NCI-H526 (cell line): ENCODE results near the gene RUNX3.
A peak's percentile ranks its signal among the peaks of the same experiment; 100 is the strongest.

Experiments
- DNase-seq, 2 experiments: peaks; one replicate each; lab custom pipeline; 2025; lab: John Stamatoyannopoulos, UW

Gene RUNX3

DNA sequence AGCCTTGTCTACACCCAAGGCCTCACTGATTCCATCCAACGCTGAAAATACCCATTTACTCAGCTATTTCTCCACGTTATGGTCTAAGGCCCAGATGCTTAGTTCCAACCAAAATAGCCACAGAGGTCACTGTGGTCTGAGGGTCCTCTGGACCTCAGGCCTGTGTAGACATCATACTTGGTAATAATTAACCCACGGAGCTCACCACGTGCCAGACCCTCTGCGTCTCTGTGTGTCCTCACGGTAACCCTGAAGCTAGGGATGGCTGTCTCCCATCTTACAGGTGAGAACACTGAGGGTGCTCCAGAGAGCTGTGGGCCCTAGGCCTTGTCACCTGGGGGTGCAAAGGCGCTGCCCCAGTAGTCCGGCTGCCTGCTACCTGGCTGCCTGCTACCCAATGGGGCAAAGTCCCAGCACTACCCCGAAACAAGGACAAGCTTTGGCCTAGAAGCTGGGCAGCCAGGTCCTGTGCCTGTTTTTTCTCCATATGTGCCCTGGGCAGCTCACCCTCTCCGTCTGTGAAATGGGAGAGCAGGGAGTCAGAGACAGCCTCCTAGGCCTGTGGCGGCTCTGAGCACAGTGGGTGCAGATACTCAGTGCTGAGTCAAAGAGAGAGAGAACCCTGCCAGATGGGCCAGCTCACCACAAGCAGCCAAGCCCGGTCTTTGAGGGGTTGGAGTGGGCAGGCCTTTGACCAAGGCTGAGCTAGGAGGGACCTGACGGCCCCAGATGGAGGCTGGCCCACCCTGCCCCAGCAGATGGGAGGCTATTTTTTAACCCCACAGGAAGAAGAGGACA is 17.0 kb upstream of the RUNX3 start:
- DNase-seq, result no peak

DNA sequence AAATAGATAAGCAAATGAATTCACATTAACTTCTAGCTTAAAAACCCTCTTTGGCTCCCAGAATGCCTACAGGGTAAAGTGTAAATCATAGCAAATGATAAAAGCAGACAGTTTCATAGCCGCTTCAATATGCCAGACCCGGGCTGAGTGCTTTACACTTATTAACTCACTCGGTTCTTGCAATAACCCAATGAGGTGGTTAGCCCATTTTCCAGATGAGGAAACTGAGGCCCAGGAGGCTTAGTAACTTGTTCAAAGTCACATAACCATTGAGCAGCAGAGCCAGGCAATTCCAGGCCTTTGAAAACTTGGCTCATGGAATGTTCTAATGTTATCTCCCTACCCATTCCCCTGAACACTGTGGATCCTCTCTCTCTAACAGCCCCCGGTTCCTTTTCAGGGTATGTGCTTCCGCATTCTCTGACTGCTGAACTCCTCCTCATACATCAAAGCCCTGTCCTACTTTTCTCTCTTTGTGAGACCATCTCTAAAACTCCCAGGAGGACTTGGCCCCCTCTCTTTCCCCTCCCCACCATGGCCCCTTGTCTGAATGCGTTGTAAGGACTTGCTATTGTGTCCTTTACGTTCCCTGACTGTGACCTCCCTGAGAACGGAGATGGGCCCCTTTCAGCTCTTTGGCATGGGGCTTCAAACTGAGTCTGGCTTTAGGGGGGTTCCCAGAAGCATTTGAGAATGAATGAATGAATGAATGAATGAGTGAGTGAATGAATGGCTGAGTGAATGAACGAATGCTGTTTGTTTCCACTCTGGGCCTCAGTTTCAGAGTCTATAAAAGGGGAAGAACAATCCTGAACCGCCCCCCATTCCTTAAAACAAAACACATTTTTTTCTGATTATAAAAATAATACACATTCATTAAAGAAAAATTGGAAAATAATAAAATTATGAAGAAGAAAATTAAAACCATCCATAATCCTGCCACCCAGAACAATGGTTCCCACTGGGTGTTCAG is 15.6 kb upstream of the RUNX3 start:
- no peak for DNase-seq

DNA sequence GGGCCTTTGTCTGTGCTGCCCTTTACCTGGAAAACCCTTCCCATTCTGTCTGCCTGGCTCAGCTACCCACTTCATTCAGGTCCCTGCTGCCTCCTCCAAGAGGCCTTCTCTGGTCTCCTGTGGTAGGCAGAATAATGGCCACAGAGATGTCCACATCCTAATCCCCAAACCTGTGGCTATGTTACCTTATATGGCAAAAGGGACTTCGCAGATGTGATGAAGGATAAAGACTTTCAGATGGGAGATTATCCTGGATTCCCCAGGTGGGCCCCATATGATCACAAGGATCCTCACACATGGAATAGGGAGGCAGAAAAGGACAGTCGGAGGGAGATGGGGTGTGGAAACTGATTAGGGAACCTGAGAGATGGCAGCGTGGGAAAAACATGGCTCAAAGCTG is 14.2 kb upstream of the RUNX3 start:
- no peak for DNase-seq

DNA sequence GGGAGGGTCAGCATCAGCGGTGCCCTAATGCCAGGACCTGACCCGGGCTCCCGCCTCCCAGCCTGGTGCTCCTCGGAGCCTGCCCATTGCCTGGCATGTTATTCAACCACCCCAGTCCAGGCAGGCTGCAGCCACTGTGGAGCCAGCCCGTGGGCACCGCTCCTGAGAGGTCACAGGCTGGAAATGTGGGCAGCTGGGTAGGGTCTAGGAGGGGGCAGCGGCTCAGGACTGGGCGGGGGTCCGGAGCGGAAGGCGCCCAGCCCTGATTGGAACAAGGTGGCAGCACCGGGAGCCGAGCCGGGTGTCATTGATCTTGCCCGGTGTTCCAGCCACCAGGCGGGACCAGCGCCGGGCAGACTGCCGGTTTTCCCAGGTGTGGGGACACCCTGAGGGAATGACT is 12.7 kb upstream of the RUNX3 start:
- no peak for DNase-seq

DNA sequence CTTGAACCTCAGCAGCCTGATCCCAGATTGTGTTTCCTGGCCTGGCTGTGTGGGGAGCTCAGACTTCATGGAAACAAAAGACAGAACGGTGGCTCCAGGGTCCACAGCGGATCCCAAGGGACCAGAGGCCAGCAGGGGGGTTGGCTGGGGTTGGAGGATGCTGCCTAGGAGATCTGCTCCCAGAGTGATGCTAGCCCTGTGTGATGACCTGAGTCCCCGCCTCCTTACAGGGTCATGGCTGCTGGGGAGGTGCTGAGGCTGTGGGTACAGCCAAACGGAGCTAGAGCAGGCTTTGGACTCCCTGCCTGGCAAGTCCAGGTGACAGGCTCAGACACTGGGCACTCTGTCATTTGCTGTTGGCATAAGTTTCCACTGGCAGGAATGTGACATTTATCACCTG is 11.5 kb upstream of the RUNX3 start:
- DNase-seq, result no peak

- no peak for DNase-seq
These were observed 10.2 kb upstream of the RUNX3 start for GRCh38 chr1:24940231-24940630.

DNA sequence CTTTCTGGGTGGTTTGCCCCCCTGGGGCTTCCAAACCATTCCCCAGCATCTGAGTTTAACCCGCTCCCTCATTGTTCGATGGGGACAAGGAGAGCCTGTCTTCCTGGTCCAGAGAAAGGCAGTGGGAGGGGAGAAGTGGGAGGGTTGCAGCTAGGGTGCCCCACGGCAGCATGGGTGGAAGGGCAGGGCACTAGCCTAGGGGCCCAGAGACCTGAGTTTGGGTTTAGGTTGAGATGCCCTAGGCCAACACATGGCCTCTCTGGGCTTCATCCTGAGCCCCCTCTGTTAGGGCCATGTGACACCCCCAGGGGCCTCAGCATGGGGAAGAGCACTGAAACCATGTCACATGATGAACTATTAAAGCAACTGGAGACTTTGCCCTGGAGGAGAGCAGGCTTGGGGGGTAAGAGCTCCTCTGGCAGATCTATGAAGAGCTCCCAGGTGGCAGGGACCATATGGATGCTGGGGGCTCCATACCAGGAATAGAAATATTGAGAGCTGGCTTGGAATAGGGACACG is 9.7 kb upstream of the RUNX3 start:
- DNase-seq, result no peak

DNA sequence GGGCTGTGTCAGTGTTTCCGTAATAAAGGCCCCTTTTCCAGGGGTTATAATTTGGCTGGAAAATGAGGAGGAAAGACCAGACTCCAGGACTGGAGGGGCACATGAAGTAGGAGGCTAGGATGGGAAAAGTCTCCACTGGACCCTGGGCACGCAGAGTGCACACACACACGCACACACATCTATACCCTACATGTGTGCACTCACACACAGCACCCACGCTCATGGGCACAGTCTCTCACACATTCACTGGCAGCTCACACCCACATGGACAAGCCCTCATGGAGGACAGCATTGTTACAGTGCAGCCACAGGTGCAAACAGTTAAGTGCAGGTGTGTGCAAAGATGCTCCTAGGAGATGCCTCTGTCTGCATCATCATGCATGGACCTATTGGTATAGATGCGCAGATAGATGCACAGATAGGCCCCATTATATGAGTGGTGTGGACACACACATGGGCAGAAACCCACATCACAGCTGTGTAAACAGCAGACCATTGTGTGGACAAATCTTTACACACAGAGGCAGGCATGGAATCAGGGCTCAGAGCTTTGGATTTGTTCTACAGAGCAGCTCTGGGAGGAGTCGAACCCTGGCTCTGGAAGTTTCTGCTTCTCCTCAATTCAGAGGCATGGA is 9.1 kb upstream of the RUNX3 start:
- no peak for DNase-seq

GRCh38 chr1:24938276-24938675 is 8.2 kb upstream of the RUNX3 start:
- no peak for DNase-seq

- no peak for DNase-seq
These were observed 6.6 kb upstream of the RUNX3 start for GRCh38 chr1:24936684-24937083.

DNA sequence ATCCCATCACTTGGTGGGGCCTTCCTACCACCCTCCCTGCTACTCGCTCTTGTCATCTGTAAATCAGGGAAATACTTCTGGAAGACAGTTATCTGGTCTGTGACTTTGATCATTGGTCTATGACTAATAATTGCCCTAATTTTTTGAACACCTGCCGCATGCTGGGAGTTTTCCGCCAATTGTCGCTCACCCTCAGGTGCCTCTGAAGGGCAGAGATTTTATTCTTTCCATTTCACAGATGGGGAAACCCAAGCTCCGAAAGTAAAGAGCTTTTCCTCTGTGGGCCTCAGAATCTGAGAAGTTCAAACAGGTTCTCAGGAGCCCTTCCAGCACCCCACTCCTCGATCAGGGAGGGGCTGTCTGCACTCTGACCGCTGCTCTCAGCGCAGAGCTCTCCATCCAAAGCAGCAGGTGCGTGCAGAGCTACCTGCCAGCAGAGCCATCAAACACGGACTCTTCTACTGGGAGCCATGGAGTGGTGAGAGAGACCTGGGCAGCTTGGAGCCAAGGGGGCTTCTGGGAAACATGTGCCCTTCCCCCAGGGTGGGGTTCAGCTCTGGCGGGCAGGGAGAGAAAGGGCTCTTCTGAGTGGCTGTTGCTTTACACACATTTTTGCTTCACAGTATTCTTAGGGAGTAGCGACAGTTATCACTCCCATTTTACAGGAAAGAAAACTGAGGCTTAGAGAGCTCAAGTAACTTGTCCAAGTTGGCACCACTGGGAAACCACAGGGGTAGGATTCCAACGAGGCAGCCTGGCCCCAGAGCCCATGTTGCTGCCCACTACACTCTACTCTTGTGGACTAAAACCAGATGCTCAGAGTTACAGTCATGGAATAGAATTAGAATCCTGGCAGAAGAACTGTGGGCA is 5.8 kb upstream of the RUNX3 start:
- DNase-seq, result no peak

GRCh38 chr1:24935196-24935526 is 5.1 kb upstream of the RUNX3 start:
- no peak for DNase-seq

DNA sequence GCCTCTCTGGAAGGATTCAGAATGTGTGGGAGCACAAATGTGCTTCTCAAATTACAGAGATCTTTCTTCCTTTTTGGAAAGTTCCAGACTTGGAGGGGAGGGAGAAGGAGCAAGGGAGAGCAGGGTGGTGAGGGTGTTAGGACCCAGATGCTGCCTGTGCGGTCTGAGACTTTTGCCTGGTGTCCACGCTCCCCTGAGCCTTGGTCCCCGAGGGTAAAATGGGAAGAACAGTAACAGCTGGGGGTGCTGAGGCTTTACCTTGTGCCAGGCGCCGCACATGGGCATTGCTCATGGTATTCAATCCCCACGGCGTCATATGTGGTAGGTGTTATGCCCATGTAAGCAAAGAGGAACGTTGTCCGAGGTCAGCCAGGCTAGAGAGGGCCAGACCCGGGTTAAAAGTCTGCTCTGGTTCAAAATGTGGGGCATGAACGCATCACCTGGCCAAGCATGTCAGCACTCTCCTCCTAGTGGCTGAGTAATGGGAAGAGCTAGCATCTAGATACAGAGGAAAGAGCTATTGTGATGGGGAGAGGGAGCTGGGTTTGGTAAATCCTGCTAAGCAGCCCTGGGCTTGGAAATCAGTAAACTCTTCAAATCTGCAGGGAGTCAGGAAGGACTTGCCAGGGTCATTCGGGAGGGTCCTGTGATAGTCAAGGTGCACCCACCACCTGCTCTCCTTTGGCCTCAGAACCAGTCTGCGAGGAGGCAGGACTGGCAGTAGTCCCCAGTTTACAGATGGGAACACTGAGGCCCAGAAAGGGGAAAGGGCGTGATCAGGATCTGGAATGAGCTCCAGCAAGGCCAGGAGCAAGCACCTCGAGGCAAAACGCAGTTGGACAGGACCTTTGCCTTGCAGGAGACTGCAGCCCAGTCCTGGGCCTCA is 4.5 kb upstream of the RUNX3 start:
- DNase-seq, result no peak

DNA sequence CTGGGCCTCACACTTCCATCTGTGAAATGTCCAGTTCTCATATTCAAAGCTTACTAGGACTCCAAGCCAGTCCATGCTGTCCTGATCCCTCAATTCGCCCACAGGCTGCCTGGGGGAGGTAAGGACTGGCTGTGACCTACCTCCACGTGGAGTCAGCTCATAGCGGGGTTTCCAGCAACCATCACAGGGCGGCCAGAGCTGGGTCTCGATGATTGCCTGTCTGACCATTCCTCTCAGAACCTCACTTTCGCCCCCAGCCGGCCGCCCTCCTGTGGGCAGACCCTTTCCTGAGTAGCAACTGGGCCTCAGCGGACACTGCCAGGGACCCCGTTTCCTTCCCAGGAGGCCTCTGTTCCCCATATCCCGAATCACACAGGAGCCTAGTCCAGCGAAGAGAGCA is 3.4 kb upstream of the RUNX3 start:
- DNase-seq, result no peak

DNA sequence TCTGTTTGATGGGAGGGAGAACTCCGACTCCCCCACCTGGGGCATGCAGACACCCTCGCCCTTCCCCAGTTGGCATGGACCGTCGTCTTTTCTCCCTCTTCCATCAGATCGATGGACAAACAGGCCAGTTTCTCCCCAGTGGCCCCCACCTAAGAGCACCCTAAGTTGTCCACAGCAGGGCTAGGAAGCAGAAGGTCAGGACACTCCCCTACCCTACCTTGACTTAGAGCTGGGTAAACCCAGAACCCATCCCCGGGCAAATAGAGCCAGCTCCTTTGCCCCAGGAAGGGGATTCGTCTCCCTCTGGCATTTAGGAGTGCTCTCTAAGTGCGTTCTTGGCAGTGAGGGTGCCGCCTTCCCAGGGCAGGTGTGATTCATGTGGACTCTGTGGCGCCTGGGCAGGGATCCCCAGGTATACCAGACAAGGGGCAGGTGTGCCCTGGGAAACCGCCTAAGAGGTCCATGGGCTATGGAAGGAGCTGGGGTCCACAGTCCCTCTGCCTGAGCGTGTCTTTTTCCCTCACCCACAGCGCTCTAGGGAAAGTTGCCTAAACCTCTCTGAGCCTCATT is 2.7 kb upstream of the RUNX3 start:
- no peak for DNase-seq

GRCh38 chr1:24932284-24932683 is 2.2 kb upstream of the RUNX3 start:
- peak in 1 of 2 experiments; percentile 66 for DNase-seq

DNA sequence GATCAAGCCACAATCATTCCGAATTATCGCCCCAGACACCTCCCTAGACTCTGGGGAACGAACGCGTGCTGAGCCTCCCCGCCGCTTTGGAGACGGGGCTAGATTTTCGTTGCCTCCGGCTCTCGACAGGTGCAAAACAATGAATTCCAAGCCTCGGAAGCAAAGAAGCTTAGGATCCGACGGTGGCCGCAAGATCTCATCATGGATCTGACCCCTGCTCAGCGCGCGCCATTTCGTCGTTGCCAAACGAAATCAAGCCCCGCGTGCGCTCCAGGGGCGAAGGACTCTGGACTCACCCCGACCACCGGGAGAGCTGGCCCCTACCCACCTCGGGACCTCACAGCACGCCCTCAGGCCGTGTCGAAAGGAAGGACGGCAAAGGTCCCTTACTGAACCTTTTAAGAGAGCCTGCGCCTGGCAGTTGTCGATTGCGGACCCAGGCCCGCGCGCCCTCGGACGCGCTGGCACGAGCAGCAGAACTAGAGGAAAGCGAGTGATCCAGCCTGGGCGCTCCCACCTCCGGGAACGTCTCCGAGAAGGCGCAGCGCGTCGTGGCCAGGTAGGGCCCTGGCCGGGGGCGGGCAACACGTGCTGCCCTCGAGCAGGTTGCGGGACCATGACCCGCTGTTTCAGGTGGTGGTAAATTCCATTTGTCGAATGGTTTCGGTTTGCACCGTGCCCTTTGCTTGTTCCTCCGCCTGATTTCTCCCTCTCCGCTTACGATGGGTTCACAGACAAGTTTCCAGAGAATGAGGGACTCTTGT is 1.6 kb upstream of the RUNX3 start:
- peak in 1 of 2 experiments; percentile 53 for DNase-seq

DNA sequence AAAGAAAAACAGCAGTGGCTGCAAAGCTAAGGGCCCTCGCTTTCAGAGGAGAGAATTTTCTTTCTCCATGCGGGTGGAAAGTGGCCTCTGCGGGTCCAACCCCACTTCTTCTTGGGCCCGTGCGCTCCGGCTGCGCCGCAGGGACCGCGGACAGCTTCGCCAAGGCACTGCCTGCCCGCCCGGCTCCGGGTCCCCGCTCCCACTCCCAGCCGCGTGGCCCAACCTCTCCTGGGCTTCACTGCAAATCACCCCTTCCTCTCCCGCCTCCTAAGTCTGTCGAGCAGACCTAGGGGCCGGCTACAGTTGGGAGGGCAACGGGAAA is 1.0 kb upstream of the RUNX3 start:
- no peak for DNase-seq
